Measurements from ENCODE around the gene RHBDD1.

DNA sequence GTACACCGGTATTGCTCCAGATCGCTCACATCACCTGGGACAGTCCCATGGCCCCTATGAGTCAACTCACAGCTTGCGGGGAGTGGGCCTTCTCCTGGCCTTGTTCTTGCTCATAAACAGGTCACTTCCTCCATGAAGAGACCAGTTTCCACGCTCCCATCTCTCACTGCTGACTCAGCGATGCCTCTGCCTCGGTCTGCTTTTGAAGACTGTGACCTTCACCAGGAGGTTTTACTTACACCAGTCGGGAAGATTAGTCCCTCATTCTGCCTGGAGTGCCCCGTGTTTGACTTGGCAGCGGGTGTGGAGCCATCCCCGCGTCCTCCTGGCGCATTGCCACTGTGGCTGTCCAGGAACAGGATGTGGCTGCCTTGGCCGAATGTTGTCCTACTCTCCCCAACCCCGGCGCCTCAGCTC lies 159.8 kb downstream of the RHBDD1 start:
- TF ChIP-seq EZH2 (IDR thresholded peaks at IDR 0.05; ENCODE audit: insufficient read depth, poor library complexity, severe bottlenecking): no peak
- no peak for TF ChIP-seq EZH2phosphoT487 (IDR thresholded peaks at IDR 0.05; ENCODE audit: insufficient read depth, low read depth)

All from GM23248 (cell line).